Measurements from ENCODE around the gene C5orf15.

DNA sequence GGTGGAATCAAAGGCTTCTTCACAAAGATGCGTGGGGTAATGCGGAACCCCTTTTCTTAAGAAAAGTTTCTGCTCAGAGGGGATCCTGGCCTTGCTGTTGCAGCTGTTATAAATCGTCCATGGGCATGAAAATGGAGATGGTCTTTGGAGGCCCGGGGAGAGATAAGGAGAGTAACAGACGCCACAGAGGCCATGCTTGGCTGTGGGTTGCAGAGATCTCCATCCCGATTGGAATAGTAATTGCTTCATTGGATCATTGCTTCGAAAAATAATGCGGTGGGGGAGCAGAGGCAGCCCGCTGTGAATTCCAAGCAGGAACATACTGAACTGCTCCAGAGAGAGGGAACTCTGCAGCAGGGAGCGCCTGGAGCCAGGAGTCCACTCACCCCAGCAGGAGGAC is 55.5 kb downstream of the C5orf15 start:
- no peak for TF ChIP-seq POLR2A (IDR thresholded peaks at IDR 0.05; ENCODE audit: low read length)
- TF ChIP-seq GATA1 (IDR thresholded peaks at IDR 0.05; ENCODE audit: low read depth, low read length): no peak
